Duodenal mucosa (tissue), 2 donors: ENCODE measurements around the gene CRB2.

ENCODE experiments used
- H3K27ac ChIP-seq: one replicate; pipeline ENCODE4 v1.7.0; 2013; ENCODE audit warnings: low read depth, low read length
- H3K27me3 ChIP-seq, 2 donors: one replicate each; pipeline ENCODE4 v1.7.0; 2013; ENCODE audit warnings: low read length in 2 of 2, control low read depth in 1 of 2; ENCODE audit not compliant: insufficient read depth in 2 of 2, control insufficient read depth in 1 of 2
- H3K36me3 ChIP-seq, 2 donors: one replicate each; pipeline ENCODE4 v1.7.0; 2013; ENCODE audit warnings: low read length in 2 of 2, control low read depth in 1 of 2; ENCODE audit not compliant: insufficient read depth in 2 of 2, control insufficient read depth in 1 of 2
- H3K4me1 ChIP-seq, 2 donors: one replicate each; pipeline ENCODE4 v1.7.0; 2013; ENCODE audit warnings: low read length in 2 of 2, control low read depth in 1 of 2; ENCODE audit not compliant: insufficient read depth in 2 of 2, control insufficient read depth in 1 of 2
- H3K4me3 ChIP-seq, 2 donors: one replicate each; pipeline ENCODE4 v1.7.0; 2013; ENCODE audit warnings: low read length in 2 of 2, low read depth in 1 of 2
- H3K9ac ChIP-seq, 2 donors: one replicate each; pipeline ENCODE4 v1.7.0; 2013; ENCODE audit warnings: low read length in 2 of 2, low read depth in 1 of 2
- H3K9me3 ChIP-seq, 2 donors: one replicate each; pipeline ENCODE4 v1.7.0; 2013; ENCODE audit warnings: low read length in 2 of 2, control low read depth in 1 of 2; ENCODE audit not compliant: control insufficient read depth in 1 of 2

Gene CRB2

DNA sequence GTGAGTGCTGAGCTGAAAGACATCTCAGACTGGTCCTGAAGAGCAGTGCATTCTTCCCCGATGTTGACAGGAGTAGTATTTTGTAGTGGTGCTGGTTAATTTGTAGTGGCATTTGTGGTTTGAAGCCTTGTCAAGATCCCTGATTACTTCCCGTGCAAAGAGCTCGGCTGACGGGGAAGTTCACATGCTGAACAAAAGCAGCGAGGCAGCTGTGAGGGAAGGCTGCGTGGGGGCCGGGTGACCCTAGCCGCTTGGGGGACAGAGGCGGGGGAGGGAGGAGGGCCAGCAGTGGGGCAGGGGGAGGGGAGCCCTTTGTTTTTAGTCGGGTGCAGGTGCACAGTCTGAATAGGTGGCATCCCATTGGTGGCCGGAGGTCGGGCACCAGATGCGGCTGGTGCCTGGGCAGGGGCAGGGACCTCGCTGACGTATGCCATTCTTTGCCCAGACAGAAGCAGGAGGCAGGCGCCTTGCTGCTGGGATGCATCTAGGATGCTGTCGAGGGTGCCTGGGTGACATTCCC lies 64.7 kb downstream of the CRB2 start:
- no peaks in the 10 kb centered on the region for H3K4me1 ChIP-seq
- no peak overlapping the region for H3K4me3 ChIP-seq
- no peak overlapping the region for H3K9ac ChIP-seq
- H3K36me3 ChIP-seq, result peaks cover 3 to 18% of the 10 kb centered on the region in 2 donors
- H3K27me3 ChIP-seq, result no peaks in the 10 kb centered on the region
- no peak overlapping the region for H3K27ac ChIP-seq
- H3K9me3 ChIP-seq, result no peaks in the 10 kb centered on the region

DNA sequence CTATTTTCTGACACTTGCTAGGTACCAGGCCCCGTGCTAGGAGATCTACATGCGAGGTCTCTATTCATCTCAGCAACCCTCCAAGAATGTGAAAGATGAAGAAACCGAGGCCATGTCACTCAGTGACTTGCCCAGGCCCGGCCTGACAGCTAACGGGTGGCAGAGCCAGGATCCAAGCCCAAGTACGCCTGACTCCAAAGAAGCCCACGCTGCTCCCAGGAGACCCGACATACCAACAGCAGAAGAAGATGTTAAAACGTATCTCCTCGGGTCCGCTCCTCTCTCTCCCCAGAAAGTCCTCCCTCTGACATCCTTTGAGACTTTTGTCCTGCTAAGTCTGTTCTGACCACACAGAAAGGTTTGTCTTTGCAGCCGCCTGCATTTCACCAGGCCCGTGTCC lies 65.2 kb downstream of the CRB2 start:
- Histone ChIP-seq H3K4me3 (no peak overlapping the region), H3K9ac (no peak overlapping the region), H3K27me3 (no peaks in the 10 kb centered on the region), H3K4me1 (no peaks in the 10 kb centered on the region), H3K27ac (no peak overlapping the region), H3K9me3 (no peaks in the 10 kb centered on the region), H3K36me3 (peaks cover 3 to 21% of the 10 kb centered on the region in 2 donors)

DNA sequence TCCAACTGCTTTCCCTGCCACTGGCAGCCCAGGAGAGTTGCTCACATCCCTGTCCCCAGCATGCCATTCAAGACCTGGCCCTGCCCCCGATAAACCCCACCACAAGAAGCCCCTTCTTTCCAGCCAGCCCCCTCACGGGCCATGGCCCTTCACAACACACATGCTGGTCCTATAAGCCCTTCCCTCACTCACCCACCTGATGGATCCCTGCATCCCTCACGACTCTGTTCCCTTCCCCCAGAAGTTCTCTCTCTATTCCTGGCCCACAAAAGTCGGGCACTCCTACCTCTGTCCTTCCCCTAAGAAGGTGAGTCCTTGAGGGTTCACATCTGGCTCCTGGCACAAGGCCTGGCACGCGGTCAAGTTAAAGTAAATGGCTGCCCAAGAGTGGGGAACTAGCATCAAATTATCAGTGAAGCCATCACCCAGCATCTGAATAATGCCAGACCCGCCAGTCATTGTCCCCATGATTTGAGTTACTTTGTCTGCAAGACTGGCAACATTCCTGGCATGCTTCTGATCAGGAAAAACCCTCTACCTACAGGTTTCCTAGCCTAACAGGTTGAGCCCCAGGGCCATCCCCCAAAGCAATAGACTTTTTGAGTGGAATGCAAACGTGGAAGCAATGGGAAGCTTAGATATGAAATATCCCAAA lies 65.9 kb downstream of the CRB2 start:
- no peak overlapping the region for H3K9ac ChIP-seq
- H3K4me1 ChIP-seq, result no peaks in the 10 kb centered on the region
- no peaks in the 10 kb centered on the region for H3K27me3 ChIP-seq
- no peak overlapping the region for H3K27ac ChIP-seq
- no peaks in the 10 kb centered on the region for H3K9me3 ChIP-seq
- peaks cover 3 to 19% of the 10 kb centered on the region in 2 donors for H3K36me3 ChIP-seq
- H3K4me3 ChIP-seq, result no peak overlapping the region

GRCh38 chr9:123422635-123423310 lies 66.8 kb downstream of the CRB2 start:
- H3K9ac ChIP-seq, result no peak overlapping the region
- H3K4me1 ChIP-seq, result no peaks in the 10 kb centered on the region
- H3K9me3 ChIP-seq, result no peaks in the 10 kb centered on the region
- H3K4me3 ChIP-seq, result no peak overlapping the region
- H3K27ac ChIP-seq, result no peak overlapping the region
- peaks cover 3 to 24% of the 10 kb centered on the region in 2 donors for H3K36me3 ChIP-seq
- H3K27me3 ChIP-seq, result no peaks in the 10 kb centered on the region

- no peaks in the 10 kb centered on the region for H3K4me1 ChIP-seq
- H3K9me3 ChIP-seq, result no peaks in the 10 kb centered on the region
- H3K27ac ChIP-seq, result no peak overlapping the region
- H3K9ac ChIP-seq, result no peak overlapping the region
- H3K36me3 ChIP-seq, result peaks cover 3 to 24% of the 10 kb centered on the region in 2 donors
- H3K27me3 ChIP-seq, result no peaks in the 10 kb centered on the region
- H3K4me3 ChIP-seq, result no peak overlapping the region
These were observed 67.3 kb downstream of the CRB2 start for GRCh38 chr9:123423311-123423640.

DNA sequence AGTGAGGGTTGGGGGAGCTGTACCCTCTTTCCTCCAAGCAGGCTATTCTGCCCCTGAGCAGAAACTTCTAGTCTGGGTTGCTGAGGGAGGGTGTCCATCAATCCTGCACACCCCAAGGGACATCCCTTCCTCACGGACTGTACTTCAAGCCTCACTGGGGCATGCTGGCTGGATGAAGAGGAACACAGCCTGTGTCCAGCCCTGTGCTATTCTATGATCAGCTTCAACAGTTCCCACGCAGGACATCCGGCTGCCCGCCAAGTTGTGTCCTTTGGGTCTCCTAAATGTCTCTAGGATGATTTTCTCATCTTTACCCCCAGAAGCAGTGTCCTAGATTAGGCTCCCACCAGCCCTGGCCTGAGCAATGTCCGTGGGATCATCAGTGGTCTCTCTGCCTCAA lies 68.1 kb downstream of the CRB2 start:
- no peak overlapping the region for H3K9ac ChIP-seq
- no peaks in the 10 kb centered on the region for H3K4me1 ChIP-seq
- H3K4me3 ChIP-seq, result no peak overlapping the region
- H3K27ac ChIP-seq, result no peak overlapping the region
- no peaks in the 10 kb centered on the region for H3K27me3 ChIP-seq
- no peaks in the 10 kb centered on the region for H3K9me3 ChIP-seq
- peaks cover 3 to 24% of the 10 kb centered on the region in 2 donors for H3K36me3 ChIP-seq

DNA sequence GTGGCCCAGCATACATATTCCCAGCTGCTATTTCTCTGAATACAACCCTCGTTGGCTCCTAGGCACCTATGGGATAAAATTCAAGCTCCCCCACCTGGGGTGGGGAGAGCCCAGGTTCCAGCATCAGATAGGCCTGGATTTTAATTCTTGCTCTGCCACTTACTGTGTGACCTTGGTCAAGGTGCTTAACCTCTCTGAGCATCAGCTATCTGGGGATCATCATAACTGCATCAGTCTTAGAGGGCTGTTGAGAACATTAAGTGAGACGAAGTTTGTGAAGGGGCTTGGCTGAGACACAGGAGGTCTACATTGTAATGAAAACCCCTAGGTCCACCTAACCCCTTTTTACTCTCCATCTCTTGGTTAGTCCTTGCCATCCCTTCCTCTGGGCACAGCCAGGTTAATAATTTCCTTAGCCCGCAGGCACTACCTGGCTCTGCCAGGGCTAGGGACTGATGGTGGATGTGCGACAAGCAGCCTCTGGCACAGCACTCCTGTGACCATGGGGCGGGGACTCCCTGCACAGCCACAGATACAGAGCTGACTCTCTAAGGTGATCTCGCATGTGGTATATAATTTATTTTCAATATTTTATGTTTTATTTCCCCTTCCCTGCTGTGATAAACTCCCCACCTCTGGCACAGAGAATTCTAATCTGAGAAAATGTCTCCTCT lies 68.7 kb downstream of the CRB2 start:
- Histone ChIP-seq H3K27ac (no peak overlapping the region), H3K4me3 (no peak overlapping the region), H3K27me3 (no peaks in the 10 kb centered on the region), H3K9ac (no peak overlapping the region), H3K9me3 (no peaks in the 10 kb centered on the region), H3K4me1 (no peaks in the 10 kb centered on the region), H3K36me3 (peaks cover 2 to 22% of the 10 kb centered on the region in 2 donors)

- H3K27me3 ChIP-seq, result no peaks in the 10 kb centered on the region
- no peaks in the 10 kb centered on the region for H3K4me1 ChIP-seq
- H3K9ac ChIP-seq, result no peak overlapping the region
- peaks cover 0 to 17% of the 10 kb centered on the region in 2 donors for H3K36me3 ChIP-seq
- H3K9me3 ChIP-seq, result no peaks in the 10 kb centered on the region
- no peak overlapping the region for H3K4me3 ChIP-seq
- H3K27ac ChIP-seq, result no peak overlapping the region
These were observed 69.3 kb downstream of the CRB2 start for GRCh38 chr9:123425261-123425821.

DNA sequence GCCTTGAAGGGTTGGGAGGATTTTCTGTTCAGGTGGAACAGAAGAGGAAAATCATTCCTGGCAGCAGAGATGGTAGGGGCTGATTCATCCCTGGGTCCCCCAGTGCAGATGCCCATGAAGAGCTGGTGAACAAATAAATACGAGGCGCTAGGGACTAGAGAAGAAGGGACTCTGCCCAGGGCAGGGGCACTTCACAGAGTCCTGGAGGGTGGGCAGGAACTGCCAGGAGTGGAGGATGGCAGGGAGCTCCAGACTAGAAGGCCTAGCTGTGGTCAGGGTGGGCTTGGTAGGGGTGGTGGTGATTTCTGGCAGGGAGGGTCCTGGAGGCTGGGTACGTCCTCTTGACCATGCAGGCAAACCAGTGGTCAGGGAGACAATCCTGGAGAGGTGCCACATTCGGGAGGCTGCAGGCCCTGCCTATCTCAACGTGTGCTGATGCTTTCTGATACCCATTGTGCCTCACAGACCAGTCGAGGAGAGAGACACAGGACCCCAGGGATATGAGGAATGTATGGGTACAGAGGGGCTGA lies 69.9 kb downstream of the CRB2 start:
- no peaks in the 10 kb centered on the region for H3K9me3 ChIP-seq
- H3K4me1 ChIP-seq, result no peaks in the 10 kb centered on the region
- H3K27me3 ChIP-seq, result no peaks in the 10 kb centered on the region
- no peak overlapping the region for H3K4me3 ChIP-seq
- peaks cover 0 to 17% of the 10 kb centered on the region in 2 donors for H3K36me3 ChIP-seq
- H3K9ac ChIP-seq, result no peak overlapping the region
- no peak overlapping the region for H3K27ac ChIP-seq

- no peaks in the 10 kb centered on the region for H3K27me3 ChIP-seq
- H3K9me3 ChIP-seq, result no peaks in the 10 kb centered on the region
- no peak overlapping the region for H3K4me3 ChIP-seq
- no peak overlapping the region for H3K9ac ChIP-seq
- peaks cover 0 to 17% of the 10 kb centered on the region in 2 donors for H3K36me3 ChIP-seq
- H3K27ac ChIP-seq, result no peak overlapping the region
- no peaks in the 10 kb centered on the region for H3K4me1 ChIP-seq
These were observed 70.4 kb downstream of the CRB2 start for GRCh38 chr9:123426406-123426805.
